Osteoblast (primary cell): Measurements from ENCODE around the gene ALG11. TPM values are rescaled to one million over a fixed set of nuclear protein-coding genes. Genes with fewer than 3 reads are reported as not detected.
"Not testable (repeated sequence)": the region's sequence is repeated elsewhere in the genome, so short reads cannot be mapped to it uniquely, and the experiment has no call there.

Source experiments
- DNase-seq: peaks from one replicate; pipeline ENCODE4 v3.0.0; 2011; ENCODE audit warnings: low spot score, mixed read lengths; ENCODE audit not compliant: insufficient read length; ENCODE audit errors: missing footprints
- H2AFZ ChIP-seq: 2 replicates; pipeline ENCODE4 v1.6.0; 2011; ENCODE audit warnings: mild to moderate bottlenecking, low read length
- H3K27ac ChIP-seq: 2 replicates; pipeline ENCODE4 v1.5.1; 2011; ENCODE audit warnings: mild to moderate bottlenecking, low read depth, low read length, moderate library complexity
- H3K27me3 ChIP-seq: 2 replicates; pipeline ENCODE4 v1.6.0; 2012; ENCODE audit warnings: mild to moderate bottlenecking, control low read depth, inconsistent platforms, low read length, moderate library complexity; ENCODE audit not compliant: insufficient read depth
- H3K36me3 ChIP-seq: 2 replicates; pipeline ENCODE4 v1.5.1; 2011; ENCODE audit warnings: mild to moderate bottlenecking, low read length, control low read depth, moderate library complexity; ENCODE audit not compliant: insufficient read depth
- H3K4me1 ChIP-seq: 2 replicates; pipeline ENCODE4 v1.5.1; 2011; ENCODE audit warnings: mild to moderate bottlenecking, low read length, control low read depth, moderate library complexity; ENCODE audit not compliant: insufficient read depth
- H3K4me2 ChIP-seq: 2 replicates; pipeline ENCODE4 v1.6.0; 2011; ENCODE audit warnings: mild to moderate bottlenecking, low read length; ENCODE audit not compliant: insufficient read depth
- H3K4me3 ChIP-seq: fragments of 200-600 bp; sonication (generic); 3 replicates; pipeline ENCODE4 v1.5.1; 2012; ENCODE audit warnings: mild to moderate bottlenecking, low read length, inconsistent platforms; ENCODE audit not compliant: insufficient read depth
- H3K79me2 ChIP-seq: 2 replicates; pipeline ENCODE4 v1.6.0; 2012; ENCODE audit warnings: mild to moderate bottlenecking, low read length, control low read depth, inconsistent platforms; ENCODE audit not compliant: insufficient read depth
- H3K9me3 ChIP-seq: 2 replicates; pipeline ENCODE4 v1.5.1; 2011; ENCODE audit warnings: low read depth, low read length, control low read depth
- H4K20me1 ChIP-seq: 2 replicates; pipeline ENCODE4 v1.6.0; 2012; ENCODE audit warnings: mild to moderate bottlenecking, low read length, control low read depth; ENCODE audit not compliant: insufficient read depth
- total RNA-seq: library from RNA; depleted of rRNA; stranded (reverse); fragments of >200 nt; gene quantifications from 2 replicates; pipeline ENCODE4 v1.2.3, GENCODE V29; 2012
- TF ChIP-seq, protein P1 (sequence below): IDR thresholded peaks from 2 replicates; pipeline ENCODE4 v1.5.1; 2011; ENCODE audit warnings: mild to moderate bottlenecking, low read depth, low read length, moderate library complexity; ENCODE audit errors: extremely low read depth

Gene ALG11
- total RNA-seq, 1 donor = 23.9 TPM

DNA sequence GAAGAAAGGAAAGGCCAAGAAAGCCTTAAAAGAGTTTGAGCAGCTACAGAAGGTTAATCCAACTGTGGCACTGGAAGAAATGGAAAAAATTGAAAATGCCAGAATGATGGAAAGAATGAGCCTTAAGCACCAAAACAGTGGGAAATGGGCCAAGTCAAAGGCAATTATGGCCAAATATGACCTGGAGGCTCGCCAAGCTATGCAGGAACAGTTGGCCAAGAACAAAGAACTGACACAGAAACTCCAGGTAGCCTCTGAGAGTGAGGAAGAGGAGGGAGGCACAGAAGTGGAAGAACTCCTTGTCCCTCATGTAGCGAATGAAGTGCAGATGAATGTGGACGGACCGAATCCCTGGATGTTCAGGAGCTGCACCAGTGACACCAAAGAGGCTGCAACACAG, 17.4 kb downstream of the ALG11 start:
- H3K36me3 ChIP-seq = peaks cover 17% of the 10 kb centered on the region
- H4K20me1 ChIP-seq = peaks cover 3% of the 10 kb centered on the region
- H3K4me2 ChIP-seq = no peak overlapping the region
- H3K9me3 ChIP-seq = no peaks in the 10 kb centered on the region
- DNase-seq = no peak
- H3K4me1 ChIP-seq = no peaks in the 10 kb centered on the region
- peaks cover 6% of the 10 kb centered on the region for H3K79me2 ChIP-seq
- no peak overlapping the region for H3K4me3 ChIP-seq
- H2AFZ ChIP-seq = no peak overlapping the region
- TF ChIP-seq, protein P1, sequence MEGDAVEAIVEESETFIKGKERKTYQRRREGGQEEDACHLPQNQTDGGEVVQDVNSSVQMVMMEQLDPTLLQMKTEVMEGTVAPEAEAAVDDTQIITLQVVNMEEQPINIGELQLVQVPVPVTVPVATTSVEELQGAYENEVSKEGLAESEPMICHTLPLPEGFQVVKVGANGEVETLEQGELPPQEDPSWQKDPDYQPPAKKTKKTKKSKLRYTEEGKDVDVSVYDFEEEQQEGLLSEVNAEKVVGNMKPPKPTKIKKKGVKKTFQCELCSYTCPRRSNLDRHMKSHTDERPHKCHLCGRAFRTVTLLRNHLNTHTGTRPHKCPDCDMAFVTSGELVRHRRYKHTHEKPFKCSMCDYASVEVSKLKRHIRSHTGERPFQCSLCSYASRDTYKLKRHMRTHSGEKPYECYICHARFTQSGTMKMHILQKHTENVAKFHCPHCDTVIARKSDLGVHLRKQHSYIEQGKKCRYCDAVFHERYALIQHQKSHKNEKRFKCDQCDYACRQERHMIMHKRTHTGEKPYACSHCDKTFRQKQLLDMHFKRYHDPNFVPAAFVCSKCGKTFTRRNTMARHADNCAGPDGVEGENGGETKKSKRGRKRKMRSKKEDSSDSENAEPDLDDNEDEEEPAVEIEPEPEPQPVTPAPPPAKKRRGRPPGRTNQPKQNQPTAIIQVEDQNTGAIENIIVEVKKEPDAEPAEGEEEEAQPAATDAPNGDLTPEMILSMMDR = no peak
- no peaks in the 10 kb centered on the region for H3K27me3 ChIP-seq
- no peak overlapping the region for H3K27ac ChIP-seq

DNA sequence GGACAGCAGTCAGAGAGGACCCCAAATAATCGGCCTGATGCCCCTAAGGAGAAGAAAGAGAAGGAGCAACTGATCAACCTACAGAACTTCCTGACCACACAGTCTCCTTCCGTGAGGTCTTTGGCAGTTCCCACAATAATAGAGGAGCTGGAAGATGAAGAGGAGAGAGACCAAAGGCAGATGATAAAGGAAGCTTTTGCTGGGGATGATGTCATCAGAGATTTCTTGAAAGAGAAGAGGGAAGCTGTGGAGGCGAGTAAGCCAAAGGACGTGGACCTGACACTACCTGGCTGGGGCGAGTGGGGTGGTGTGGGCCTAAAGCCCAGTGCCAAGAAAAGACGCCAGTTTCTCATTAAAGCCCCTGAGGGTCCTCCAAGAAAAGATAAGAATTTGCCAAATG, 18.2 kb downstream of the ALG11 start:
- not testable (repeated sequence) for H3K27ac ChIP-seq, H4K20me1 ChIP-seq, H3K4me1 ChIP-seq, H2AFZ ChIP-seq, H3K79me2 ChIP-seq, H3K27me3 ChIP-seq, H3K4me2 ChIP-seq, H3K9me3 ChIP-seq, H3K36me3 ChIP-seq, DNase-seq, H3K4me3 ChIP-seq

DNA sequence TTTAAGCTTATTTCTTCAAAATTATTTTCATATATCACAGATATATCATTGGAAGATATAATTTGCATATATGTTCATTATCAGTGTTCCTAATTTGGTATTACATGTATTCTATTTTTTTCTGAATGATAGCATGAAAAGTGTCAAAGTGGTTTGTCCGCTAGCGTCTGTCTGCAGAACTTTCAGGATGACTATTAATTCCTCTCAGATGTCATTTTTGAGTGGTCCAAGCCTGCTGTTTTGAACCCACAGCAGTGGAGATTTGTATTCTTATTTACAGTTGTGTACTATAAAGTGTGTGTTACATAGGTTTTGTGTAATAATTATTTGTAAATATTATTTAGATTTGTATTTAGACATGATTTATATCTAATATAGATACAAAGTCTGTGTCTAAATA, 20.8 kb downstream of the ALG11 start:
- Histone ChIP-seq H3K36me3 (peaks cover 9% of the 10 kb centered on the region), H3K4me1 (no peaks in the 10 kb centered on the region), H3K27ac (no peak overlapping the region), H4K20me1 (no peaks in the 10 kb centered on the region), H3K27me3 (no peaks in the 10 kb centered on the region), H3K79me2 (no peaks in the 10 kb centered on the region), H3K4me3 (no peak overlapping the region), H2AFZ (no peak overlapping the region), H3K9me3 (no peaks in the 10 kb centered on the region), H3K4me2 (no peak overlapping the region)
- DNase-seq = no peak
- TF ChIP-seq, protein P1 = no peak

DNA sequence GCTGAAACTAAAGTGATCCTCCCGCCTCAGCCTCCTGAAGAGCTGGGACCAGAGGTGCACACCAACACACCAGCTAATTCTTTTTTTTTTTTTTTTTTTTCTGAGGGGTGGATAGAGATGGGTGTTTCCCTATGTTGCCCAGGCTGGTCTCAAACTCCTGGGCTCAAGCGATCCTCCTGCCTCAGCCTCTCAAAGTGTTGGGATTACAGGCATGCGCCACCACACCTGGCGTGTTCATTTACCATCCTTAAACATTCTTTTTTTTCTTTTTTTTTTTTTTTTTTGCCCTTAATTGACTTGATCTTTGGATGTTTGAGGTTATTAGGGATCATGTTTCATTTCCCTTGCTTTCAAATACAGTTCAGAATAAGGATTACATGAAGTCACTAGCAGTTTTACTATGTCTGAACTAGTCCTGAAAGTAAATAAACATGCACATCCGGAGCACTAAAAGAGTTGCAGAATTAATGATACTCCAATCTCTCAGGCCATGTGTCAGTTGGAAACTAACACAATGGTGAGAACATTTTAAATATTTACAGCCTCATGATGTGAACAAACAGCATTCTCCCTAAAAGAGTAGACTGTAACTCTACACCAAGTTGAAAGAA, 22.5 kb downstream of the ALG11 start:
- DNase-seq = no peak
- Histone ChIP-seq H3K9me3 (no peaks in the 10 kb centered on the region), H4K20me1 (no peaks in the 10 kb centered on the region), H3K27me3 (no peaks in the 10 kb centered on the region), H3K27ac (no peak overlapping the region), H3K36me3 (no peaks in the 10 kb centered on the region), H3K4me3 (no peak overlapping the region), H3K4me1 (no peaks in the 10 kb centered on the region), H3K4me2 (no peak overlapping the region), H3K79me2 (no peaks in the 10 kb centered on the region), H2AFZ (no peak overlapping the region)
- TF ChIP-seq, protein P1 = no peak
